B cell (primary cell): ENCODE measurements around the gene RAD51B.

Experiments used
- CTCF ChIP-seq: fragments of 200-600 bp; IDR thresholded peaks from one replicate; pipeline ENCODE4 v1.8.0; 2022; ENCODE audit warnings: antibody characterized with exemption, mild to moderate bottlenecking
- EZH2 ChIP-seq: IDR thresholded peaks from 2 replicates; pipeline ENCODE4 v1.6.1; 2012; ENCODE audit warnings: borderline replicate concordance, low read depth, mild to moderate bottlenecking, moderate library complexity, low read length; ENCODE audit not compliant: insufficient read depth, poor library complexity, severe bottlenecking

GRCh38 chr14:67970923-67971322, 151.3 kb downstream of the RAD51B start:
- no peak for TF ChIP-seq CTCF
- TF ChIP-seq EZH2: no peak
